Measurements from ENCODE around the gene KCNE5. TPM values are rescaled to one million over a fixed set of nuclear protein-coding genes. Genes with fewer than 3 reads are reported as not detected.
A peak's percentile ranks its signal among the peaks of the same experiment; 100 is the strongest.
"Not testable (repeated sequence)": the region's sequence is repeated elsewhere in the genome, so short reads cannot be mapped to it uniquely, and the experiment has no call there.

Gene KCNE5
- total and polyA plus RNA-seq, 3 donors from 2014 or later, result 0.57 to 0.81 (median 0.79) TPM

DNA sequence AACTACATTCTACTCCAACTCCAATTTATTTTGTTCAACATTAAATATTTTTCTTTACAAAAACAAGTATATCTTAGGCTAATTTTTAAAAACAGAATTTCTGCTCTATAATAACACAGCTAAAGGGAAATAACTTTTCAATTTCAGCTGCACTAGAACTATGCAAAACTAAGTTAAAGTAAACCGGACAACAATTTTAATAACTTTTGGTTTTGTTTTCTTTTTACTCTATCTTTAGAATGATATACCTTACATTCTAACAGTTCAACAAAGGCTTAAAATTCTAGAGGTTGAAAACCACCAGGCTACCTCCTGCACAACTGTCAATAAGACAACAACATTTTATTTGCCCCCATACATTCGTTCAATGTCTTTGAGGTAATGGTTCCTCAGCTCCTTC lies 18.7 kb upstream of the KCNE5 start:
- no peak overlapping the region for H3K27ac ChIP-seq
- H3K36me3 ChIP-seq (ENCODE audit: low read depth, missing control alignments), result no peaks in the 10 kb centered on the region
- 91 to 92% methylated on average over 2 of the region's 2 CpGs for WGBS, 2 donors
- DNase-seq, result no peak
- no peak overlapping the region for H3K4me3 ChIP-seq
- TF ChIP-seq CTCF (IDR thresholded peaks at IDR 0.05) (no peak), POLR2A (IDR thresholded peaks at IDR 0.05) (no peak)
- H3K4me1 ChIP-seq, result no peaks in the 10 kb centered on the region
- intact Hi-C loops (cut with DNase I; ENCODE audit: low total_unique reads), result no loop called here
- no peaks in the 10 kb centered on the region for H3K27me3 ChIP-seq
- no peaks in the 10 kb centered on the region for H3K9me3 ChIP-seq

DNA sequence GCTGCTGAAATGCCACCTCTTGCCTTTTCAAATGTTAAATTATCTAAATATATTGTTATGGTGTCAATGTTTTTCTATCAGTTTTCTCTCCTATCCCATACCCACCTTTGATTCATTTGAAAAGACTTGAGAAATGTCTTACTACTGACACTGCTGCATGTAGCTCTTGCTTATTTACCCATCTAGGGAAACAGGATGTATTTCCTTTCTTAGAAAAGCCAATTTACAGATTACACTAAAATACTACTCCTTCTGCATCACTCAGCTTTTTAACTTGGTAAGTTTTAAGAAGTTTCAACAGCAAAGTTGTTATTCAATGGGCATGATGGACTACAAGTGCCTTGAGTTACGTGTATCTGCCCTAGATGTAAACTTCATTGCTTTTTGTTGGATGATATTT lies 13.2 kb upstream of the KCNE5 start:
- Histone ChIP-seq H3K4me3 (no peak overlapping the region), H3K36me3 (ENCODE audit: low read depth, missing control alignments) (no peaks in the 10 kb centered on the region), H3K27me3 (no peaks in the 10 kb centered on the region), H3K9me3 (no peaks in the 10 kb centered on the region), H3K27ac (no peak overlapping the region), H3K4me1 (no peaks in the 10 kb centered on the region)
- DNase-seq, result no peak
- intact Hi-C loops (cut with DNase I; ENCODE audit: low total_unique reads), result no loop called here
- WGBS, 2 donors, result 90 to 94% methylated on average over 1 of the region's 1 CpG
- TF ChIP-seq POLR2A (IDR thresholded peaks at IDR 0.05), result no peak
- TF ChIP-seq CTCF (IDR thresholded peaks at IDR 0.05), result no peak

DNA sequence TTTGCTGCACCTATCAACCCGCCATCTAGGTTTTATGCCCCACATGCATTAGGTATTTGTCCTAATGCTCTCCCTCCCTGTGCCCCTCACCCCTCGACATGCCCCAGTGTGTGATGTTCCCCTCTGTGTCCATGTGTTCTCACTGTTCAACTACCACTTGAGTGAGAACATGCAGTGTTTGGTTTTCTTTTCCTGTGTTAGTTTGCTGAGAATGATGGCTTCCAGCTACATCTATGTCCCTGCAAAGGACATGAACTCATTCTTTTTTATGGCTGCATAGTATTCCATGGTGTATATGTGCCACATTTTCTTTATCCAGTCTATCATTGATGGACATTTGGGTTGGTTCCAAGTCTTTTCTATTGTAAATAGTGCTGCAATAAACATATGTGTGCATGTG lies 12.5 kb upstream of the KCNE5 start:
- intact Hi-C loops (cut with DNase I; ENCODE audit: low total_unique reads), result not testable (repeated sequence)
- WGBS, 2 donors, result 82 to 96% methylated on average over 2 of the region's 2 CpGs

DNA sequence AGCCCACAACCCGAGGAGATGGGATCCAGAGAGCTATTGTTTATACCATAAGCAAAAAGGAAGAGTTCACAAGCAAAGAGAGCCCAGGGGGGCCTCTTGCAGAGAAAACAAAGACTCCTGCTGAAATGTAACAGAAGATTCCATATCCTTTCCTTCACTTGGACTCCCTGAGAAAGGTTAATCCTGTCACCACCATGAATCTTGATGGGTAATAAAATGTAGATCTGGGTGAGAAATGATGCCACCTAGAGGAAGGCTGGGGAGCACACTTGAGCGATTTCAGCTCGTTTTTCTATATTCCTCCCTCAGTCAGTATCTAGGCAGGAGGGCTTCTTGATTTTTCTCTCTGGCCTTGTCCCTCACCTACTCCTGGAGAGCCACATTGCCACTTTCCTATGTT lies 10.2 kb upstream of the KCNE5 start:
- WGBS, 2 donors, result 34 to 39% methylated on average over 3 of the region's 3 CpGs
- intact Hi-C loops (cut with DNase I; ENCODE audit: low total_unique reads), result no loop called here
- Histone ChIP-seq H3K4me1 (no peaks in the 10 kb centered on the region), H3K36me3 (ENCODE audit: low read depth, missing control alignments) (no peaks in the 10 kb centered on the region), H3K27me3 (no peaks in the 10 kb centered on the region), H3K9me3 (no peaks in the 10 kb centered on the region), H3K4me3 (no peak overlapping the region), H3K27ac (no peak overlapping the region)
- no peak for DNase-seq
- peak in 2 of 3 experiments; percentile 18 to 22 for TF ChIP-seq CTCF (IDR thresholded peaks at IDR 0.05)
- TF ChIP-seq POLR2A (IDR thresholded peaks at IDR 0.05), result no peak

More for the DNA sequence above, 12.5 kb upstream of the KCNE5 start:
- DNase-seq; H3K36me3 ChIP-seq (ENCODE audit: low read depth, missing control alignments); H3K27ac ChIP-seq; H3K4me3 ChIP-seq; H3K27me3 ChIP-seq; H3K9me3 ChIP-seq; H3K4me1 ChIP-seq: not testable (repeated sequence)

DNA sequence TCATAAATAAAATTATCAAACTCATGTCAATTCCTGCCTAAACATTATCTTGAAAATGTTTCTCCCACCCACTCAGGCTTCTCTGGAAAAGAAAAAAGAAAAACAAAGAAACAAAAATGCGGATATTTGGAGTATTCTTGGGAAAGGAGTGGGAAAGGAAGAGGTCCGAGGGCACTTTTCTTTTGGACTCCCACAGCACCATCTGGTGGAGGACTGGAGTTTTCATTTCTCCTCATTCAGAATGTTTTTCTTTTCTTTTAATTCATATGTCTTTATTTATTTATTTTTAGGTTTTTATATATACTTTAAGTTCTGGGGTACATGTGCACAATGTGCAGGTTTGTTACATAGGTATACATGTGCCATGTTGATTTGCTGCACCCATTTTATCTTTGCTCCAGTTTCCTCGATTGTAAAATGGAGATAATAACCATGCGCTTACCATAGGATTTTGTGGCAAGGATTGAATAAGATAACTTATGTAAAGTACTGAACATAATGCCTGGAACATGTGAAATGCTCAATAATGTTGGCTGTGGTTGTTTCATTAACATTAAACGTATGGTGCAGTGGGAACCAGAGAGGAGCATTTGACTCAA lies 8.0 kb upstream of the KCNE5 start:
- Histone ChIP-seq H3K27ac (no peak overlapping the region), H3K4me1 (no peaks in the 10 kb centered on the region), H3K36me3 (ENCODE audit: low read depth, missing control alignments) (no peaks in the 10 kb centered on the region), H3K27me3 (no peaks in the 10 kb centered on the region), H3K4me3 (no peak overlapping the region), H3K9me3 (no peaks in the 10 kb centered on the region)
- WGBS, 2 donors, result 54 to 57% methylated on average over 5 of the region's 5 CpGs
- DNase-seq, result peak; percentile 15
- intact Hi-C loops (cut with DNase I; ENCODE audit: low total_unique reads), result no loop called here
- no peak for TF ChIP-seq POLR2A (IDR thresholded peaks at IDR 0.05)
- peak in 2 of 3 experiments; percentile 18 to 38 for TF ChIP-seq CTCF (IDR thresholded peaks at IDR 0.05)

Measured in testis (tissue), 3 donors.